ENCODE results near the gene IGLL5.

Gene IGLL5
- total RNA-seq: 0 to 0.77 (median 0) reads per million in 3 donors

- Histone ChIP-seq H3K36me3 (ENCODE audit: control insufficient read depth, insufficient read depth, low read length) (no peaks in the 10 kb centered on the region), H3K4me1 (ENCODE audit: control insufficient read depth, insufficient read depth, low read length, poor library complexity, severe bottlenecking) (no peaks in the 10 kb centered on the region), H3K27me3 (replicated peaks; ENCODE audit: control insufficient read depth, insufficient read depth, low read length, poor library complexity, severe bottlenecking) (no peaks in the 10 kb centered on the region), H3K9me3 (ENCODE audit: control insufficient read depth, low read length) (no peaks in the 10 kb centered on the region), H3K4me3 (ENCODE audit: insufficient read depth, low read depth, low read length, poor library complexity, severe bottlenecking) (no peak within 1 kb of the TSS), H3K27ac (ENCODE audit: insufficient read depth, low read length, poor library complexity, severe bottlenecking) (no peak within 1 kb of the TSS)
- no peak for DNase-seq
Observed at GRCh38 chr22:22887621-22888503, at the start of gene IGLL5. Gene IGLL5 (plus strand): TSS chr22:22887816. CDS start chr22:22888054, 238 bp downstream.

GRCh38 chr22:22838148-22838786 is 49.3 kb upstream of the IGLL5 start:
- no peak overlapping the region for H3K27ac ChIP-seq (ENCODE audit: insufficient read depth, low read length, poor library complexity, severe bottlenecking)
- no peak for DNase-seq
- no peaks in the 10 kb centered on the region for H3K27me3 ChIP-seq (replicated peaks; ENCODE audit: control insufficient read depth, insufficient read depth, low read length, poor library complexity, severe bottlenecking)

GRCh38 chr22:22839570-22840314 is 47.9 kb upstream of the IGLL5 start:
- H3K4me3 ChIP-seq (ENCODE audit: insufficient read depth, low read depth, low read length, poor library complexity, severe bottlenecking): no peak overlapping the region
- no peaks in the 10 kb centered on the region for H3K9me3 ChIP-seq (ENCODE audit: control insufficient read depth, low read length)
- H3K27me3 ChIP-seq (replicated peaks; ENCODE audit: control insufficient read depth, insufficient read depth, low read length, poor library complexity, severe bottlenecking): no peaks in the 10 kb centered on the region
- no peak for DNase-seq
- no peaks in the 10 kb centered on the region for H3K36me3 ChIP-seq (ENCODE audit: control insufficient read depth, insufficient read depth, low read length)
- H3K4me1 ChIP-seq (ENCODE audit: control insufficient read depth, insufficient read depth, low read length, poor library complexity, severe bottlenecking): peaks cover 11% of the 10 kb centered on the region
- no peak overlapping the region for H3K27ac ChIP-seq (ENCODE audit: insufficient read depth, low read length, poor library complexity, severe bottlenecking)

More at GRCh38 chr22:22838148-22838786, 49.3 kb upstream of the IGLL5 start:
- Histone ChIP-seq H3K4me3 (ENCODE audit: insufficient read depth, low read depth, low read length, poor library complexity, severe bottlenecking) (no peak overlapping the region), H3K4me1 (ENCODE audit: control insufficient read depth, insufficient read depth, low read length, poor library complexity, severe bottlenecking) (peaks cover 11% of the 10 kb centered on the region), H3K36me3 (ENCODE audit: control insufficient read depth, insufficient read depth, low read length) (no peaks in the 10 kb centered on the region), H3K9me3 (ENCODE audit: control insufficient read depth, low read length) (no peaks in the 10 kb centered on the region)

GRCh38 chr22:22840780-22841179 is 46.8 kb upstream of the IGLL5 start:
- no peak for DNase-seq
- Histone ChIP-seq H3K9me3 (ENCODE audit: control insufficient read depth, low read length) (no peaks in the 10 kb centered on the region), H3K27ac (ENCODE audit: insufficient read depth, low read length, poor library complexity, severe bottlenecking) (no peak overlapping the region), H3K4me1 (ENCODE audit: control insufficient read depth, insufficient read depth, low read length, poor library complexity, severe bottlenecking) (peaks cover 11% of the 10 kb centered on the region), H3K36me3 (ENCODE audit: control insufficient read depth, insufficient read depth, low read length) (no peaks in the 10 kb centered on the region), H3K4me3 (ENCODE audit: insufficient read depth, low read depth, low read length, poor library complexity, severe bottlenecking) (no peak overlapping the region), H3K27me3 (replicated peaks; ENCODE audit: control insufficient read depth, insufficient read depth, low read length, poor library complexity, severe bottlenecking) (no peaks in the 10 kb centered on the region)

GRCh38 chr22:22841598-22841997 is 46.0 kb upstream of the IGLL5 start:
- Histone ChIP-seq H3K36me3 (ENCODE audit: control insufficient read depth, insufficient read depth, low read length) (no peaks in the 10 kb centered on the region), H3K4me1 (ENCODE audit: control insufficient read depth, insufficient read depth, low read length, poor library complexity, severe bottlenecking) (peaks cover 15% of the 10 kb centered on the region), H3K4me3 (ENCODE audit: insufficient read depth, low read depth, low read length, poor library complexity, severe bottlenecking) (no peak overlapping the region), H3K9me3 (ENCODE audit: control insufficient read depth, low read length) (no peaks in the 10 kb centered on the region), H3K27me3 (replicated peaks; ENCODE audit: control insufficient read depth, insufficient read depth, low read length, poor library complexity, severe bottlenecking) (no peaks in the 10 kb centered on the region), H3K27ac (ENCODE audit: insufficient read depth, low read length, poor library complexity, severe bottlenecking) (no peak overlapping the region)
- DNase-seq: no peak

GRCh38 chr22:22842085-22842484 is 45.5 kb upstream of the IGLL5 start:
- no peaks in the 10 kb centered on the region for H3K27me3 ChIP-seq (replicated peaks; ENCODE audit: control insufficient read depth, insufficient read depth, low read length, poor library complexity, severe bottlenecking)
- no peak overlapping the region for H3K4me3 ChIP-seq (ENCODE audit: insufficient read depth, low read depth, low read length, poor library complexity, severe bottlenecking)
- DNase-seq: no peak
- no peaks in the 10 kb centered on the region for H3K36me3 ChIP-seq (ENCODE audit: control insufficient read depth, insufficient read depth, low read length)
- no peak overlapping the region for H3K27ac ChIP-seq (ENCODE audit: insufficient read depth, low read length, poor library complexity, severe bottlenecking)
- peaks cover 15% of the 10 kb centered on the region for H3K4me1 ChIP-seq (ENCODE audit: control insufficient read depth, insufficient read depth, low read length, poor library complexity, severe bottlenecking)
- H3K9me3 ChIP-seq (ENCODE audit: control insufficient read depth, low read length): no peaks in the 10 kb centered on the region

GRCh38 chr22:22843848-22844247 is 43.8 kb upstream of the IGLL5 start:
- Histone ChIP-seq H3K27me3 (replicated peaks; ENCODE audit: control insufficient read depth, insufficient read depth, low read length, poor library complexity, severe bottlenecking) (no peaks in the 10 kb centered on the region), H3K4me3 (ENCODE audit: insufficient read depth, low read depth, low read length, poor library complexity, severe bottlenecking) (no peak overlapping the region), H3K36me3 (ENCODE audit: control insufficient read depth, insufficient read depth, low read length) (no peaks in the 10 kb centered on the region)

GRCh38 chr22:22847241-22847640 is 40.4 kb upstream of the IGLL5 start:
- Histone ChIP-seq H3K4me1 (ENCODE audit: control insufficient read depth, insufficient read depth, low read length, poor library complexity, severe bottlenecking) (peaks cover 9% of the 10 kb centered on the region), H3K36me3 (ENCODE audit: control insufficient read depth, insufficient read depth, low read length) (no peaks in the 10 kb centered on the region), H3K27ac (ENCODE audit: insufficient read depth, low read length, poor library complexity, severe bottlenecking) (no peak overlapping the region), H3K27me3 (replicated peaks; ENCODE audit: control insufficient read depth, insufficient read depth, low read length, poor library complexity, severe bottlenecking) (no peaks in the 10 kb centered on the region), H3K9me3 (ENCODE audit: control insufficient read depth, low read length) (no peaks in the 10 kb centered on the region), H3K4me3 (ENCODE audit: insufficient read depth, low read depth, low read length, poor library complexity, severe bottlenecking) (no peak overlapping the region)
- DNase-seq: no peak

More at GRCh38 chr22:22843848-22844247, 43.8 kb upstream of the IGLL5 start:
- H3K9me3 ChIP-seq (ENCODE audit: control insufficient read depth, low read length): no peaks in the 10 kb centered on the region
- no peak for DNase-seq
- no peak overlapping the region for H3K27ac ChIP-seq (ENCODE audit: insufficient read depth, low read length, poor library complexity, severe bottlenecking)
- H3K4me1 ChIP-seq (ENCODE audit: control insufficient read depth, insufficient read depth, low read length, poor library complexity, severe bottlenecking): peaks cover 9% of the 10 kb centered on the region

- no peaks in the 10 kb centered on the region for H3K9me3 ChIP-seq (ENCODE audit: control insufficient read depth, low read length)
- no peaks in the 10 kb centered on the region for H3K27me3 ChIP-seq (replicated peaks; ENCODE audit: control insufficient read depth, insufficient read depth, low read length, poor library complexity, severe bottlenecking)
- H3K36me3 ChIP-seq (ENCODE audit: control insufficient read depth, insufficient read depth, low read length): no peaks in the 10 kb centered on the region
- DNase-seq: peak; percentile 27 to 52 (median 35)
- no peak overlapping the region for H3K4me3 ChIP-seq (ENCODE audit: insufficient read depth, low read depth, low read length, poor library complexity, severe bottlenecking)
- H3K27ac ChIP-seq (ENCODE audit: insufficient read depth, low read length, poor library complexity, severe bottlenecking): no peak overlapping the region
- H3K4me1 ChIP-seq (ENCODE audit: control insufficient read depth, insufficient read depth, low read length, poor library complexity, severe bottlenecking): peaks cover 9% of the 10 kb centered on the region
Observed at GRCh38 chr22:22848364-22848866, 39.2 kb upstream of the IGLL5 start.
